CD14-positive monocyte (primary cell): ENCODE results near the gene A2M. TPM values are rescaled to one million over a fixed set of nuclear protein-coding genes. Genes with fewer than 3 reads are reported as not detected.

Experiments used
- DNase-seq, 3 donors: peaks; one replicate each; pipeline ENCODE4 v3.0.0-alpha.2; 2011 to 2022
- H2AFZ ChIP-seq: 2 replicates; pipeline ENCODE4 v1.6.0; 2012; ENCODE audit warnings: mild to moderate bottlenecking, low read depth, low read length, inconsistent platforms; ENCODE audit not compliant: insufficient read depth, poor library complexity, severe bottlenecking
- H3K27ac ChIP-seq, 2 donors: 1 replicate in 1 of 2; 2 replicates in 1 of 2; pipeline ENCODE4 v1.5.1; 2012 to 2013; ENCODE audit warnings: low read length in 2 of 2, control low read depth in 1 of 2, inconsistent platforms in 1 of 2, low read depth in 1 of 2, mild to moderate bottlenecking in 1 of 2
- H3K27me3 ChIP-seq, 2 donors: one replicate each; pipeline versions ENCODE4 v1.6.0 to v1.6.1; 2011 to 2013; ENCODE audit warnings: low read length in 2 of 2; ENCODE audit not compliant: control insufficient read depth in 2 of 2, insufficient read depth in 2 of 2
- H3K36me3 ChIP-seq, 2 donors: replicated peaks in 1 of 2; 1 replicate in 1 of 2; 2 replicates in 1 of 2; pipeline versions ENCODE4 v1.5.1 to v1.6.1; 2012 to 2013; ENCODE audit warnings: low read length in 2 of 2, control low read depth in 1 of 2, inconsistent platforms in 1 of 2, mild to moderate bottlenecking in 1 of 2; ENCODE audit not compliant: insufficient read depth in 2 of 2, control insufficient read depth in 1 of 2
- H3K4me1 ChIP-seq, 2 donors: 1 replicate in 1 of 2; 2 replicates in 1 of 2; pipeline versions ENCODE4 v1.5.1 to v1.6.1; 2012 to 2013; ENCODE audit warnings: low read length in 2 of 2, control low read depth in 1 of 2, inconsistent platforms in 1 of 2, mild to moderate bottlenecking in 1 of 2, moderate library complexity in 1 of 2; ENCODE audit not compliant: insufficient read depth in 2 of 2, control insufficient read depth in 1 of 2
- H3K4me2 ChIP-seq: replicated peaks from 2 replicates; pipeline ENCODE3; 2012; ENCODE audit warnings: low read length, moderate library complexity, mild to moderate bottlenecking; ENCODE audit not compliant: poor library complexity, severe bottlenecking; ENCODE audit errors: extremely low read depth
- H3K4me3 ChIP-seq, 3 experiments: fragments of 200-600 bp in 1 of 3; sonication (generic) in 1 of 3; replicated peaks in 1 of 3; 1 replicate in 2 of 3; 2 replicates in 1 of 3; pipeline ENCODE4 v1.5.1; 2011 to 2013; ENCODE audit warnings: low read length in 3 of 3, mild to moderate bottlenecking in 3 of 3, control low read depth in 2 of 3, low read depth in 2 of 3, inconsistent platforms in 1 of 3, moderate library complexity in 1 of 3
- H3K79me2 ChIP-seq: 2 replicates; pipeline ENCODE4 v1.6.0; 2012; ENCODE audit warnings: mild to moderate bottlenecking, control low read depth, inconsistent platforms, low read length, moderate library complexity; ENCODE audit not compliant: insufficient read depth
- H3K9ac ChIP-seq: 2 replicates; pipeline ENCODE4 v1.6.0; 2017; ENCODE audit warnings: low read length, mild to moderate bottlenecking; ENCODE audit not compliant: insufficient read depth, poor library complexity, severe bottlenecking
- H3K9me3 ChIP-seq, 2 donors: replicated peaks in 1 of 2; 1 replicate in 1 of 2; 2 replicates in 1 of 2; pipeline versions ENCODE4 v1.5.1 to v1.6.1; 2012 to 2013; ENCODE audit warnings: low read length in 2 of 2, control low read depth in 1 of 2; ENCODE audit not compliant: control insufficient read depth in 1 of 2, insufficient read depth in 1 of 2
- H4K20me1 ChIP-seq: 2 replicates; pipeline ENCODE4 v1.6.0; 2012; ENCODE audit warnings: mild to moderate bottlenecking, low read length, control low read depth, moderate library complexity; ENCODE audit not compliant: insufficient read depth
- H3K27ac Mint-ChIP-seq, 7 donors: one replicate each; pipeline ENCODE4 v1.8.0; 2020; ENCODE audit warnings: mild to moderate bottlenecking in 7 of 7, mixed read lengths in 7 of 7, moderate library complexity in 6 of 7, inconsistent platforms in 2 of 7
- H3K27me3 Mint-ChIP-seq, 3 donors: one replicate each; pipeline ENCODE4 v1.8.0; 2021 to 2022; ENCODE audit warnings: low read depth in 3 of 3, mild to moderate bottlenecking in 3 of 3, mixed read lengths in 3 of 3, moderate library complexity in 3 of 3, inconsistent platforms in 1 of 3
- H3K36me3 Mint-ChIP-seq, 2 donors: one replicate each; pipeline ENCODE4 v1.8.0; 2020; ENCODE audit warnings: mixed read lengths in 2 of 2, inconsistent platforms in 1 of 2, mild to moderate bottlenecking in 1 of 2
- H3K4me1 Mint-ChIP-seq: one replicate; pipeline ENCODE4 v1.8.0; 2020; ENCODE audit warnings: mild to moderate bottlenecking, mixed read lengths
- H3K4me3 Mint-ChIP-seq, 2 donors: one replicate each; pipeline ENCODE4 v1.8.0; 2020; ENCODE audit warnings: mild to moderate bottlenecking in 2 of 2, mixed read lengths in 2 of 2, moderate library complexity in 1 of 2
- H3K9me3 Mint-ChIP-seq, 7 donors: one replicate each; pipeline ENCODE4 v1.8.0; 2020 to 2022; ENCODE audit warnings: mixed read lengths in 7 of 7, mild to moderate bottlenecking in 6 of 7, moderate library complexity in 6 of 7, inconsistent platforms in 2 of 7
- CTCF ChIP-seq: fragments of 200-600 bp; IDR thresholded peaks from one replicate; pipeline ENCODE4 v1.8.0; 2022; ENCODE audit warnings: antibody characterized with exemption, mild to moderate bottlenecking
- WGBS: methylation state at CpG from one replicate; pipeline ENCODE4 v1.1.5; 2013; ENCODE audit warnings: missing lambda C conversion rate; ENCODE audit not compliant: insufficient coverage; 5-methylcytosine and 5-hydroxymethylcytosine counted together
- intact Hi-C, 2 donors: fragments of 100-400 bp; cut with micrococcal nuclease; formaldehyde crosslinking; loops; one replicate each; pipeline versions ENCODE4 v1.15.0 to v1.15.1; 2023
- polyA plus RNA-seq, 3 donors: library from polyadenylated mRNA; depleted of rRNA in 1 of 3; unstranded in 2 of 3; stranded (reverse) in 1 of 3; fragments of 300-500 nt in 2 of 3; fragments of >200 nt in 1 of 3; fragmentation: Illumina TruSeq in 2 of 3; gene quantifications; 1 replicate in 2 of 3; 2 replicates in 1 of 3; pipeline ENCODE4 v1.2.3, GENCODE V29; 2012 to 2021

The A2M gene
- polyA plus RNA-seq, 3 donors, result 0.12 to 1.2 TPM; not detected in 1

DNA sequence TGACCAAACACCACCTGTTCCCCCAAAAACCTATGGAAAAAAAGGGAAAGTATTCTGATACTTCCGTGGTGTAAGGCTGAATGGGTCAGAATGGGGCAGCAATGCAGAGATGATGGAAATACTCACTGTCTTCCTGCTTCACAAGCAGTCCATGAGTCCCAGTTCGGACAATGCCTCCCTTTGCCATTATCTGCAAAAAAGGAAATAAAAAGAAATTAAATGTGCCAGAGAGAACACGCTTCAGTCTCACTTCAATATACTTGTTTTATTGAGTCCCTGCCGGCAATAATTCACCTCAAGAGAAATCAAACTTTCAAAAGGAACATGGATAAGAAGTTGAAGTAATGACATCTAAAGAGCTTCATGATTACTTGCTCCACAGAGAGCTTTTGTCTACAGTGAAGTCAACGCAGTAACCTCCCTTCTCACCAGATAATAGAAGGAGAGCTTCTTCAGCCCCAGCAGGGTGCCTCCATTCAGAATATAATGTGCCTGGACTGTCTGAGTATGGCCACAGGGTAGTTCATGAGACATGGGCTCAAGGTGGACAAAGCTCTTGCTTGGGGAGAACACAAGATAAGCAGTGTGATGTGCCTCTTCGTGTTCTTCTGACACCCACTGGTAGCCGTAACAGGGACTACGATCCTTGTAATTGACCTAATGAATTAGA, 14.6 kb downstream of the A2M start:
- no peaks in the 10 kb centered on the region for H3K9me3 ChIP-seq
- DNase-seq, result no peak
- TF ChIP-seq CTCF, result no peak
- H3K4me1 ChIP-seq, result peaks cover 3 to 8% of the 10 kb centered on the region in 2 donors
- intact Hi-C loops, result no loop called here
- Mint-ChIP-seq H3K4me1 (peaks cover 7% of the 10 kb centered on the region), H3K27me3 (no peaks in the 10 kb centered on the region), H3K4me3 (no peak overlapping the region), H3K36me3 (no peaks in the 10 kb centered on the region), H3K9me3 (no peaks in the 10 kb centered on the region), H3K27ac (no peak overlapping the region)
- H3K27ac ChIP-seq, result no peak overlapping the region
- H3K9ac ChIP-seq, result no peak overlapping the region
- no peak overlapping the region for H2AFZ ChIP-seq
- no peak overlapping the region for H3K4me3 ChIP-seq
- no peaks in the 10 kb centered on the region for H4K20me1 ChIP-seq
- H3K79me2 ChIP-seq, result no peaks in the 10 kb centered on the region
- H3K27me3 ChIP-seq, result no peaks in the 10 kb centered on the region
- no CpG with 5 or more reads among the region's 8 CpGs for WGBS
- no peaks in the 10 kb centered on the region for H3K36me3 ChIP-seq
- H3K4me2 ChIP-seq, result no peak overlapping the region

GRCh38 chr12:9099552-9100190, 16.0 kb downstream of the A2M start:
- no peaks in the 10 kb centered on the region for H3K27me3 ChIP-seq
- H3K27ac Mint-ChIP-seq, result no peak overlapping the region
- whole genome bisulfite sequencing, result no CpG with 5 or more reads among the region's 2 CpGs
- no peaks in the 10 kb centered on the region for H3K9me3 Mint-ChIP-seq
- H3K36me3 Mint-ChIP-seq, result no peaks in the 10 kb centered on the region
- no peak overlapping the region for H3K9ac ChIP-seq
- no peak overlapping the region for H3K4me3 ChIP-seq
- H2AFZ ChIP-seq, result no peak overlapping the region
- H3K79me2 ChIP-seq, result no peaks in the 10 kb centered on the region
- H3K27me3 Mint-ChIP-seq, result no peaks in the 10 kb centered on the region
- H3K9me3 ChIP-seq, result no peaks in the 10 kb centered on the region
- H3K4me3 Mint-ChIP-seq, result no peak overlapping the region
- no peak overlapping the region for H3K4me2 ChIP-seq
- H3K4me1 Mint-ChIP-seq, result peaks cover 9% of the 10 kb centered on the region
- no peaks in the 10 kb centered on the region for H3K36me3 ChIP-seq
- TF ChIP-seq CTCF, result no peak
- intact Hi-C loops, result no loop called here
- no peak overlapping the region for H3K27ac ChIP-seq
- no peak for DNase-seq
- peaks cover 4 to 10% of the 10 kb centered on the region in 2 donors for H3K4me1 ChIP-seq
- no peaks in the 10 kb centered on the region for H4K20me1 ChIP-seq
